Activated CD8-positive, alpha-beta memory T cell treated with anti-CD3 and anti-CD28 coated beads, Interleukin-2, amount 50 U/mL, for 48 hours (primary cell): ENCODE data around the gene DBNL.

Experiments used
- DNase-seq: peaks from one replicate; pipeline ENCODE4 v3.0.0-alpha.2; 2020

Gene DBNL

GRCh38 chr7:44100458-44101302 lies 56.2 kb downstream of the DBNL start:
- no peak for DNase-seq

GRCh38 chr7:44101303-44101965 lies 56.9 kb downstream of the DBNL start:
- DNase-seq, result no peak

- no peak for DNase-seq
Observed at GRCh38 chr7:44101966-44102845, 57.7 kb downstream of the DBNL start.

- DNase-seq, result no peak
Observed at GRCh38 chr7:44102846-44103565, 58.5 kb downstream of the DBNL start.

GRCh38 chr7:44103566-44103922 lies 59.0 kb downstream of the DBNL start:
- no peak for DNase-seq

GRCh38 chr7:44103923-44104859 lies 59.7 kb downstream of the DBNL start, which contains the start of gene AEBP1:
Gene AEBP1 (plus strand): TSS chr7:44104345. CDS start chr7:44104666, 321 bp downstream.
- no peak for DNase-seq

GRCh38 chr7:44104860-44105771 lies 60.6 kb downstream of the DBNL start:
- no peak for DNase-seq

GRCh38 chr7:44105832-44106231 lies 61.3 kb downstream of the DBNL start:
- no peak for DNase-seq

- DNase-seq, result no peak
Observed at GRCh38 chr7:44106311-44107065, 62.0 kb downstream of the DBNL start.

GRCh38 chr7:44107116-44107960 lies 62.8 kb downstream of the DBNL start:
- no peak for DNase-seq

GRCh38 chr7:44107961-44108767 lies 63.7 kb downstream of the DBNL start:
- no peak for DNase-seq

GRCh38 chr7:44108768-44109750 lies 64.6 kb downstream of the DBNL start:
- no peak for DNase-seq

- no peak for DNase-seq
Observed at GRCh38 chr7:44109991-44110390, 65.5 kb downstream of the DBNL start.

GRCh38 chr7:44110719-44111635 lies 66.5 kb downstream of the DBNL start:
- DNase-seq, result no peak
